Activated naive CD8-positive, alpha-beta T cell treated with anti-CD3 and anti-CD28 coated beads for 36 hours (primary cell): Measurements from ENCODE around the gene RAD51D. TPM values are rescaled to one million over a fixed set of nuclear protein-coding genes. Genes with fewer than 3 reads are reported as not detected.

Experiments
- DNase-seq: peaks from one replicate; pipeline ENCODE4 v3.0.0; 2021
- H3K27ac Mint-ChIP-seq: one replicate; pipeline ENCODE4 v1.8.0; 2022; ENCODE audit warnings: mild to moderate bottlenecking, moderate library complexity, mixed read lengths
- H3K27me3 Mint-ChIP-seq: one replicate; pipeline ENCODE4 v1.8.0; 2022; ENCODE audit warnings: mild to moderate bottlenecking, mixed read lengths
- H3K36me3 Mint-ChIP-seq: one replicate; pipeline ENCODE4 v1.8.0; 2021; ENCODE audit warnings: mild to moderate bottlenecking, mixed read lengths
- H3K4me1 Mint-ChIP-seq: one replicate; pipeline ENCODE4 v1.8.0; 2021; ENCODE audit warnings: mixed read lengths
- H3K4me3 Mint-ChIP-seq: one replicate; pipeline ENCODE4 v1.8.0; 2022; ENCODE audit warnings: mild to moderate bottlenecking, moderate library complexity, mixed read lengths
- H3K9me3 Mint-ChIP-seq: one replicate; pipeline ENCODE4 v1.8.0; 2022; ENCODE audit warnings: mixed read lengths
- total RNA-seq, 2 experiments: library from RNA; stranded (reverse); gene quantifications; one replicate each; pipeline ENCODE4 v1.2.3, GENCODE V29; 2021

The RAD51D gene
- total RNA-seq, 2 experiments from 2014 or later = 25.8 to 30.8 TPM

GRCh38 chr17:35073991-35074627 lies 45.6 kb downstream of the RAD51D start:
- H3K4me3 Mint-ChIP-seq = no peak overlapping the region
- peak overlapping the region; percentile 86 for H3K27ac Mint-ChIP-seq
- H3K4me1 Mint-ChIP-seq = peaks cover 49% of the 10 kb centered on the region
- H3K9me3 Mint-ChIP-seq = no peaks in the 10 kb centered on the region
- peaks cover 2% of the 10 kb centered on the region for H3K36me3 Mint-ChIP-seq
- DNase-seq = peak; percentile 11
- H3K27me3 Mint-ChIP-seq = no peaks in the 10 kb centered on the region

- Mint-ChIP-seq H3K27ac (peak overlapping the region; percentile 86), H3K4me1 (peaks cover 52% of the 10 kb centered on the region), H3K27me3 (no peaks in the 10 kb centered on the region), H3K4me3 (no peak overlapping the region), H3K9me3 (no peaks in the 10 kb centered on the region), H3K36me3 (peaks cover 2% of the 10 kb centered on the region)
- peak; percentile 11 for DNase-seq
These were observed 46.4 kb downstream of the RAD51D start for GRCh38 chr17:35073183-35073790.

GRCh38 chr17:35069311-35069710 lies 50.3 kb downstream of the RAD51D start:
- Mint-ChIP-seq H3K27me3 (no peaks in the 10 kb centered on the region), H3K36me3 (peaks cover 2% of the 10 kb centered on the region), H3K4me3 (no peak overlapping the region), H3K4me1 (peaks cover 48% of the 10 kb centered on the region), H3K27ac (no peak overlapping the region), H3K9me3 (no peaks in the 10 kb centered on the region)
- DNase-seq = no peak

GRCh38 chr17:35068249-35068648 lies 51.4 kb downstream of the RAD51D start:
- no peak overlapping the region for H3K27ac Mint-ChIP-seq
- H3K9me3 Mint-ChIP-seq = no peaks in the 10 kb centered on the region
- peaks cover 47% of the 10 kb centered on the region for H3K4me1 Mint-ChIP-seq
- no peak for DNase-seq
- H3K4me3 Mint-ChIP-seq = no peak overlapping the region
- peaks cover 2% of the 10 kb centered on the region for H3K36me3 Mint-ChIP-seq
- no peaks in the 10 kb centered on the region for H3K27me3 Mint-ChIP-seq

GRCh38 chr17:35065880-35066279 lies 53.8 kb downstream of the RAD51D start:
- H3K4me1 Mint-ChIP-seq = peaks cover 44% of the 10 kb centered on the region

GRCh38 chr17:35064516-35065215 lies 55.0 kb downstream of the RAD51D start:
- DNase-seq = no peak
- Mint-ChIP-seq H3K36me3 (peaks cover 12% of the 10 kb centered on the region), H3K4me1 (peaks cover 45% of the 10 kb centered on the region), H3K4me3 (no peak overlapping the region), H3K9me3 (no peaks in the 10 kb centered on the region), H3K27me3 (no peaks in the 10 kb centered on the region), H3K27ac (peak overlapping the region; percentile 84)

More at GRCh38 chr17:35065880-35066279, 53.8 kb downstream of the RAD51D start:
- Mint-ChIP-seq H3K27ac (no peak overlapping the region), H3K27me3 (no peaks in the 10 kb centered on the region), H3K36me3 (peaks cover 8% of the 10 kb centered on the region), H3K4me3 (no peak overlapping the region), H3K9me3 (no peaks in the 10 kb centered on the region)
- DNase-seq = no peak

GRCh38 chr17:35063514-35064223 lies 56.0 kb downstream of the RAD51D start, which contains the start of gene RFFL:
RFFL (minus strand) TSS chr17:35063707; CDS start chr17:35026553, 37,154 bp downstream.
- Mint-ChIP-seq H3K27ac (peak within 1 kb of the TSS; percentile 84), H3K27me3 (no peaks in the 10 kb centered on the region), H3K4me1 (peaks cover 44% of the 10 kb centered on the region), H3K36me3 (peaks cover 19% of the 10 kb centered on the region), H3K4me3 (peak within 1 kb of the TSS; percentile 40), H3K9me3 (no peaks in the 10 kb centered on the region)
- peak; percentile 85 for DNase-seq

- no peak for DNase-seq
- no peak overlapping the region for H3K4me3 Mint-ChIP-seq
- H3K36me3 Mint-ChIP-seq = peaks cover 19% of the 10 kb centered on the region
- H3K4me1 Mint-ChIP-seq = peaks cover 36% of the 10 kb centered on the region
- no peaks in the 10 kb centered on the region for H3K27me3 Mint-ChIP-seq
- H3K27ac Mint-ChIP-seq = no peak overlapping the region
- no peaks in the 10 kb centered on the region for H3K9me3 Mint-ChIP-seq
These were observed 57.4 kb downstream of the RAD51D start for GRCh38 chr17:35062308-35062707.

- H3K27me3 Mint-ChIP-seq = no peaks in the 10 kb centered on the region
- H3K27ac Mint-ChIP-seq = no peak overlapping the region
- H3K4me1 Mint-ChIP-seq = peaks cover 32% of the 10 kb centered on the region
These were observed 62.2 kb downstream of the RAD51D start for GRCh38 chr17:35057332-35057915.

GRCh38 chr17:35056013-35056412 lies 63.6 kb downstream of the RAD51D start:
- Mint-ChIP-seq H3K4me1 (peaks cover 45% of the 10 kb centered on the region), H3K27ac (peak overlapping the region; percentile 23), H3K9me3 (no peaks in the 10 kb centered on the region), H3K4me3 (no peak overlapping the region), H3K27me3 (no peaks in the 10 kb centered on the region), H3K36me3 (peaks cover 15% of the 10 kb centered on the region)
- DNase-seq = no peak

More at GRCh38 chr17:35057332-35057915, 62.2 kb downstream of the RAD51D start:
- Mint-ChIP-seq H3K36me3 (peaks cover 17% of the 10 kb centered on the region), H3K4me3 (no peak overlapping the region), H3K9me3 (no peaks in the 10 kb centered on the region)
- DNase-seq = no peak

GRCh38 chr17:35053204-35053603 lies 66.5 kb downstream of the RAD51D start:
- H3K27me3 Mint-ChIP-seq = no peaks in the 10 kb centered on the region
- H3K27ac Mint-ChIP-seq = no peak overlapping the region
- peaks cover 56% of the 10 kb centered on the region for H3K4me1 Mint-ChIP-seq
- no peak for DNase-seq
- H3K9me3 Mint-ChIP-seq = no peaks in the 10 kb centered on the region
- no peak overlapping the region for H3K4me3 Mint-ChIP-seq
- peaks cover 6% of the 10 kb centered on the region for H3K36me3 Mint-ChIP-seq

GRCh38 chr17:35052780-35053179 lies 66.9 kb downstream of the RAD51D start:
- no peaks in the 10 kb centered on the region for H3K27me3 Mint-ChIP-seq
- H3K36me3 Mint-ChIP-seq = peaks cover 6% of the 10 kb centered on the region
- DNase-seq = no peak
- no peaks in the 10 kb centered on the region for H3K9me3 Mint-ChIP-seq
- H3K4me3 Mint-ChIP-seq = no peak overlapping the region
- peak overlapping the region; percentile 79 for H3K27ac Mint-ChIP-seq
- peaks cover 56% of the 10 kb centered on the region for H3K4me1 Mint-ChIP-seq

GRCh38 chr17:35052241-35052610 lies 67.4 kb downstream of the RAD51D start:
- Mint-ChIP-seq H3K36me3 (peaks cover 6% of the 10 kb centered on the region), H3K4me3 (peak overlapping the region; percentile 41), H3K9me3 (no peaks in the 10 kb centered on the region), H3K27ac (peak overlapping the region; percentile 79), H3K4me1 (peaks cover 54% of the 10 kb centered on the region), H3K27me3 (no peaks in the 10 kb centered on the region)
- DNase-seq = no peak

- no peaks in the 10 kb centered on the region for H3K27me3 Mint-ChIP-seq
- no peak for DNase-seq
These were observed 68.0 kb downstream of the RAD51D start for GRCh38 chr17:35051579-35052240.

More at GRCh38 chr17:35051579-35052240, 68.0 kb downstream of the RAD51D start:
- no peaks in the 10 kb centered on the region for H3K9me3 Mint-ChIP-seq
- peaks cover 58% of the 10 kb centered on the region for H3K4me1 Mint-ChIP-seq
- peak overlapping the region; percentile 79 for H3K27ac Mint-ChIP-seq
- H3K36me3 Mint-ChIP-seq = peaks cover 6% of the 10 kb centered on the region
- H3K4me3 Mint-ChIP-seq = peak overlapping the region; percentile 41
